Fibroblast of villous mesenchyme (primary cell): ENCODE results near the gene PFKFB2. TPM values are rescaled to one million over a fixed set of nuclear protein-coding genes. Genes with fewer than 3 reads are reported as not detected.

ENCODE experiments used
- DNase-seq: peaks from one replicate; pipeline ENCODE4 v3.0.0-alpha.2; 2010; ENCODE audit warnings: low read depth
- H3K4me3 ChIP-seq: 2 replicates; pipeline ENCODE4 v1.5.1; 2011; ENCODE audit warnings: low read depth, mild to moderate bottlenecking, low read length
- CTCF ChIP-seq: IDR thresholded peaks from 2 replicates; pipeline ENCODE4 v1.5.1; 2012; ENCODE audit warnings: low read depth, mild to moderate bottlenecking, low read length; ENCODE audit not compliant: insufficient read depth
- total RNA-seq: library from RNA; depleted of rRNA; stranded (reverse); fragments of >200 nt; gene quantifications from 2 replicates; pipeline ENCODE4 v1.2.3, GENCODE V29; 2012

Gene PFKFB2
- total RNA-seq, 1 donor, result 6.9 TPM

DNA sequence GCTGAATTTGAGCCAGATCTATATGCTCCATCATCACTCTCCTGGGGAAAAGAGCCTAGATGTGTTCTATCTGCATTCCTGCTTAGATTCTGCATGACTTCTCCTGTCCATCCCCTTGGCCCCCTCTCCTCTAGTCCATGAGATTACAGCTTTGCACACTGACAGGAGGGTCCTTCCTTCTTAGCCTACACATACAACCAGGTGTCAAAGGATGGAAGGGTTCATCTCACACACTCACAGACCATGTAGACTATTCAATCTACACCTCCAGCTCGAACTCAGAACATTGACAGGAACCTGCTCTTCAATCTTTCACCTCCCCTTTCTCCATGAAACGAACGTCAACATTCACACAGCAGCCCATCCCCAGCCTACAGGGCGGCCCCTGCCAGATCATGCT lies 34.4 kb upstream of the PFKFB2 start:
- DNase-seq, result no peak
- no peak for TF ChIP-seq CTCF
- no peak overlapping the region for H3K4me3 ChIP-seq

GRCh38 chr1:207019161-207019560 lies 33.9 kb upstream of the PFKFB2 start:
- DNase-seq, result no peak
- no peak overlapping the region for H3K4me3 ChIP-seq
- no peak for TF ChIP-seq CTCF

- no peak for DNase-seq
- no peak overlapping the region for H3K4me3 ChIP-seq
- no peak for TF ChIP-seq CTCF
These were observed 33.4 kb upstream of the PFKFB2 start for GRCh38 chr1:207019661-207020060.

DNA sequence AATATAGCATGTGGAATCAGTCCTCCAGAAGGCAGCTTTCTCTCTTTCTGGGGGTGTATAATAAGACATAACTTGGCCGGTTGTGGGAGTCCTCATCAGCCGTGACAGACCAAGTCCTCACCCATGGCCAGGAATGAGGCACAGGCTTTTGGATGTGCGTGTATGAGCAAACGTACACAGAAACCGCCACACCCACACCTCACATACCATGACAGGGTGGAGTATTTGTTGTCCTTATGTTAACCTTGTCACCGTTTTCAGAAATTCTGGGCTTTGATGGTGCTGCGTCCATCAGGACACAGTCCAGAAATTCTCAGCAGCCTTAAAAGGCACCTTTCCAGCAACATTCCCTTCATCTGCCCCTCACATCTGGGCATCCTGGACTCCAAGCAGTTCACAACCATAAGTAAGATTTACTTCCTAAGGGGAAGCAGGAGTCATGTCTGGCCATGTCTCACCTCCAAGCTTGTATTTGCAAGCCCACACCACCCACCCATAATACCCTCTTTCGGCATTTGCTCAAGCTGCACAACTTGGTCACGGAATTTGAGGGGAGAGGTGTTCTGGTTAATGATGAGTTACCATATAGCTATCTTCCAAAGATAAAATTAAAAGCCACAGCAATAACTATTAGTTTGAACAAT lies 32.9 kb upstream of the PFKFB2 start:
- no peak for DNase-seq
- TF ChIP-seq CTCF, result no peak

DNA sequence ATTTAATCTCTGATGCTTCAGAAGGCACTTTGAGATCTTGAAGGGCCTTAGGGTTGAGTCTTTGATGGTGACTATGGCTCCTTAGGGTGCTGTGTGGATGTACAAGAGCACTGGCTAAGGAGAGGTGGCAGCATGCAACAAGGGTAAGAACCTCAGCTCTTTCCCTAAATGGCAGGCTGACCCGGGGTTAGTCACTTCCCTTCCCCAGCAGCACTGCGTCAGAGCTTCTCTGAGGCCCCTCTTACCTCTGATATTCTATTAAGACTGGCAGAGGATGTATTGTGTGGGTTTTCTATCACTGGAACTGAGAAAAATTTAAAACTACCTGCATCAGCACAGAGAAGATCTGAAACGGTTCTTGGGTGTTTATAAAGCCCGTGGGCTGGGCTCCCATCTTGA lies 32.4 kb upstream of the PFKFB2 start:
- no peak for TF ChIP-seq CTCF
- no peak for DNase-seq

More for the DNA sequence above, 32.9 kb upstream of the PFKFB2 start:
- H3K4me3 ChIP-seq, result no peak overlapping the region

GRCh38 chr1:207021139-207021861 lies 31.8 kb upstream of the PFKFB2 start:
- H3K4me3 ChIP-seq, result no peak overlapping the region
- DNase-seq, result no peak
- no peak for TF ChIP-seq CTCF

More for the DNA sequence above, 32.4 kb upstream of the PFKFB2 start:
- H3K4me3 ChIP-seq, result no peak overlapping the region
